Ascending aorta (tissue), 2 donors: ENCODE data around the gene CENPP. TPM values are rescaled to one million over a fixed set of nuclear protein-coding genes. Genes with fewer than 3 reads are reported as not detected.
A peak's percentile ranks its signal among the peaks of the same experiment; 100 is the strongest.

Source experiments
- DNase-seq, 2 donors: peaks; one replicate each; pipeline ENCODE4 v3.0.0-alpha.2; 2019; ENCODE audit warnings: low spot score in 2 of 2
- H3K27ac ChIP-seq, 2 donors: fragments of 200-600 bp; sonication (generic); one replicate each; pipeline ENCODE4 v1.5.1; 2016 to 2017; ENCODE audit warnings: mild to moderate bottlenecking in 1 of 2
- H3K27me3 ChIP-seq: fragments of 200-600 bp; sonication (generic); one replicate; pipeline ENCODE4 v1.5.1; 2017
- H3K36me3 ChIP-seq, 2 donors: fragments of 200-600 bp; sonication (generic); one replicate each; pipeline ENCODE4 v1.5.1; 2016
- H3K4me1 ChIP-seq, 2 donors: fragments of 200-600 bp; sonication (generic); one replicate each; pipeline ENCODE4 v1.5.1; 2016 to 2017; ENCODE audit warnings: mild to moderate bottlenecking in 1 of 2
- H3K4me3 ChIP-seq, 2 donors: fragments of 200-600 bp; sonication (generic); one replicate each; pipeline ENCODE4 v1.5.1; 2016 to 2017; ENCODE audit warnings: mild to moderate bottlenecking in 1 of 2
- H3K9me3 ChIP-seq, 2 donors: fragments of 200-600 bp; sonication (generic); one replicate each; pipeline ENCODE4 v1.5.1; 2016
- intact Hi-C: fragments of 100-400 bp; cut with DNase I; formaldehyde crosslinking; loops from one replicate; pipeline ENCODE4 v1.15.1; 2023
- total RNA-seq: library from RNA; depleted of rRNA; stranded (reverse); fragments of >200 nt; gene quantifications from one replicate; pipeline ENCODE4 v1.1.0, GENCODE V29; 2016
- TF ChIP-seq, protein P1 (sequence below), 3 experiments: fragments of 200-600 bp in 2 of 3; fragments of 450-650 bp in 1 of 3; sonication (generic) in 2 of 3; IDR thresholded peaks; one replicate each; pipeline ENCODE4 v1.5.1; 2016 to 2019; ENCODE audit warnings: antibody characterized with exemption in 3 of 3, mild to moderate bottlenecking in 1 of 3, moderate library complexity in 1 of 3

The CENPP gene
- total RNA-seq, 1 donor from 2014 or later = 0.43 TPM

DNA sequence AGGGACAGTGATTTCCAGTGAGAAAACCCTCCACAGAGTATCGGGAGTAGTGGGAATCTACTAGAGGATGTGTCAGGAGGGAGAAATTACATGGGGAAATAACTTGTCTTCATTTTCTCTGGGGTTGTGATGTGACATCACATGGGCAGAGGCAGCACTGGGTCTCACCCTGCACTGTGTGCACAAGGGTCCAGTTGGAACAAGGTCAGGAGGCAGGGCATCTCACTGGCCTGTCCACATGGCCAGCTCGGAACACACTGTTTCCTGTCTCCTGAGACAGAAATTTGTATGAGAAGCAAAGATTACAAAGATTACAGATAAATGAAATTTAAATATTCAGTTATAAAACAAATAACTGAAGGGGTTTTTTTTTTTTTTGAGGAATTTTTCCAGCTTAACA, 272.6 kb downstream of the CENPP start:
- no peaks in the 10 kb centered on the region for H3K9me3 ChIP-seq
- H3K4me1 ChIP-seq = peaks cover 7 to 52% of the 10 kb centered on the region in 2 donors
- H3K4me3 ChIP-seq = no peak overlapping the region
- DNase-seq = no peak
- H3K36me3 ChIP-seq = no peaks in the 10 kb centered on the region
- intact Hi-C loops = loop anchor here (5.0 kb wide), 1 partner anchor 36 kb away; no protein-coding TSS in a partner anchor
- peak overlapping the region; percentile 83 to 85 for H3K27ac ChIP-seq
- TF ChIP-seq, protein P1, sequence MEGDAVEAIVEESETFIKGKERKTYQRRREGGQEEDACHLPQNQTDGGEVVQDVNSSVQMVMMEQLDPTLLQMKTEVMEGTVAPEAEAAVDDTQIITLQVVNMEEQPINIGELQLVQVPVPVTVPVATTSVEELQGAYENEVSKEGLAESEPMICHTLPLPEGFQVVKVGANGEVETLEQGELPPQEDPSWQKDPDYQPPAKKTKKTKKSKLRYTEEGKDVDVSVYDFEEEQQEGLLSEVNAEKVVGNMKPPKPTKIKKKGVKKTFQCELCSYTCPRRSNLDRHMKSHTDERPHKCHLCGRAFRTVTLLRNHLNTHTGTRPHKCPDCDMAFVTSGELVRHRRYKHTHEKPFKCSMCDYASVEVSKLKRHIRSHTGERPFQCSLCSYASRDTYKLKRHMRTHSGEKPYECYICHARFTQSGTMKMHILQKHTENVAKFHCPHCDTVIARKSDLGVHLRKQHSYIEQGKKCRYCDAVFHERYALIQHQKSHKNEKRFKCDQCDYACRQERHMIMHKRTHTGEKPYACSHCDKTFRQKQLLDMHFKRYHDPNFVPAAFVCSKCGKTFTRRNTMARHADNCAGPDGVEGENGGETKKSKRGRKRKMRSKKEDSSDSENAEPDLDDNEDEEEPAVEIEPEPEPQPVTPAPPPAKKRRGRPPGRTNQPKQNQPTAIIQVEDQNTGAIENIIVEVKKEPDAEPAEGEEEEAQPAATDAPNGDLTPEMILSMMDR (IDR thresholded peaks at IDR 0.05) = no peak
- H3K27me3 ChIP-seq = no peaks in the 10 kb centered on the region

DNA sequence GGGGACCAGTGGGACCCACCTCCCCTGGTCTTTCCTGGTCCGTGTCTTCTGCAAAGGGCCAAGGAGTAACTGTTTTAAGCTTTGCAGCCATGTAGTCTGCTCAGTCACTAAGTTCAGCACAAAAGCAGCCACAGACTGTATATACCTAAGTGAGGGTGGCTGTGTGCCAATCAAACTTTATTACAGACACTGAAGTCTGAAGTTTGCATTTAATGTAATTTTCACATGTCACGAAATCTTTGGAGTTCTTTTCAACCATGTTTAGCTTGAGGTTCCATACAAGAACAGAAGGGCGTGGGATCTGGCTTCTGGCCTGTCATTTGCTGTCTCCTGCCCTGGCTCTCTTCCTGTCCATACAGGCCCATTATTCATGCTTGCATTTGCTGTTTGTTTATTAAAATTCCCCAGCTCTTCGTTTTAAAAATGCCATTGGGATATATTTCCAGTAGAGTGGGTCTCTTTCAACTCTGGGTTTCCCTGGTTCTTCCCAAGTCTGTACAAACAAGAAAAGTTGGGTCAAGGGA, 274.2 kb downstream of the CENPP start:
- no peaks in the 10 kb centered on the region for H3K9me3 ChIP-seq
- peak overlapping the region; percentile 83 to 85 for H3K27ac ChIP-seq
- no peaks in the 10 kb centered on the region for H3K36me3 ChIP-seq
- intact Hi-C loops = loop anchor here (5.0 kb wide), 3 partner anchors 38 to 93 kb away; partner anchors contain the start of gene ECM2
- H3K4me1 ChIP-seq = peaks cover 7 to 44% of the 10 kb centered on the region in 2 donors
- TF ChIP-seq, protein P1 (IDR thresholded peaks at IDR 0.05) = no peak
- DNase-seq = no peak
- H3K4me3 ChIP-seq = no peak overlapping the region
- no peaks in the 10 kb centered on the region for H3K27me3 ChIP-seq

DNA sequence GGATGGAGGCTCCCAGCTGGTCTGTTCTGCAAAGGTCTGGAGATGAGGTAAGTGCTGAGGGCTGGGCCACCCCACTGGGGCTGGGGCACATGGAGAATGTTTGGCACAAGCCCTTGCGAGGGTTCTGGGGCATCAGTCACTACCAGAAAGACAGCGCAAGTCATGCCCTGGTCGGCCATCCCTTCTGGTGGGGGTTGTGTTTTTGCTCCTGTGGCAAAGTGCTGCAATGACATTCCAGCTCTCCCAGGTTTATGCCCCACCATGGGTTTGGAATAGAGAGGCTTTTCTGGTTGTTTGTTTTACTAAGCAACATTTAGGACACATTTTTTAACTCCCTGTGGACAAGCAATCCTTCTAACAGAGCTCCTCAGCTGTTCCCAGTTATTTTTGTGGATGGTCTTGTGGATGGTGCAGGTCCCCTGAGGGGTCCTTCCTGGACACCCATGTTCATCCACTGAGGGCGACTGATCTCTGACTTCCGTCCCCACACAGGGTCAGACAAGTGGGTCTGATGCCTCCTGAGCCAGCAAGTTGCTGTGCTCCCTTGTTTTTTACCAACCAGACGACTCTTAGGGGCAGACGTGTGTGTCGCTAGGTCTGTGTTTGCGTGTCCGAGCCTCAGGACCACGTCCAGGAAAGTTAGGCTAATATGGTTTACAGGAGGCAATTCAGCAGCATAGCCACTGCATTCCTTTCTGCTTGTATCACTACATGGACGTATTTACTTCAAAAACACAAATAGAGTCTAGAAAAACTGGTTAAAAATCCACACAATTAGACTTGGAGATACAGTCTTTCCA, 274.9 kb downstream of the CENPP start:
- Histone ChIP-seq H3K4me3 (peak overlapping the region in 1 of 2 donors; percentile 9), H3K27me3 (no peaks in the 10 kb centered on the region), H3K4me1 (peaks cover 7 to 44% of the 10 kb centered on the region in 2 donors), H3K36me3 (no peaks in the 10 kb centered on the region), H3K9me3 (no peaks in the 10 kb centered on the region), H3K27ac (peak overlapping the region; percentile 83 to 85)
- intact Hi-C loops = loop anchor here (5.0 kb wide), 2 partner anchors 63 to 93 kb away; partner anchors contain the start of gene ECM2
- TF ChIP-seq, protein P1 (IDR thresholded peaks at IDR 0.05) = no peak
- no peak for DNase-seq

DNA sequence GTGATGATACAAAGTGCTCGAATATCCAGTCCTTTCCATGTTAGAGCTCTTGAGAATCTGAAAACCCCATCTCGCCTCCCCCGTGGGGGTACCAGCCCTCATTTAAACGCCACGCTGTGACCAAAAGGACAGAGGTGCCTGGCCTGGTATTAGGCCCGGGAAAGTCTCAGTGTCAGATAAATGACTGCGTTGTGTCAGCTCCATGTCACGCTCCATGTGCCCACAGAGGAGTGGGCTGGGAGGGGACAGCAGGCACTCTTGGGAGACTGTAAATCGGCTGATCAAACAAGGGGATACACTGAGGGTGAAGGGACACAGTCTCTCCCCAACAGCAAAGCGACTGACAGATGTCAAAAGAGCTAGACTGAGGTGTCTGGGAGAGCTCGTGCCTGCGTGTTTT, 275.7 kb downstream of the CENPP start:
- H3K27ac ChIP-seq = peak overlapping the region; percentile 83 to 85
- no peaks in the 10 kb centered on the region for H3K9me3 ChIP-seq
- no peaks in the 10 kb centered on the region for H3K36me3 ChIP-seq
- TF ChIP-seq, protein P1 (IDR thresholded peaks at IDR 0.05) = no peak
- H3K27me3 ChIP-seq = no peaks in the 10 kb centered on the region
- no peak for DNase-seq
- peaks cover 7 to 44% of the 10 kb centered on the region in 2 donors for H3K4me1 ChIP-seq
- intact Hi-C loops = loop anchor here (5.0 kb wide), 2 partner anchors 64 to 94 kb away; partner anchors contain the start of gene ECM2
- H3K4me3 ChIP-seq = no peak overlapping the region

DNA sequence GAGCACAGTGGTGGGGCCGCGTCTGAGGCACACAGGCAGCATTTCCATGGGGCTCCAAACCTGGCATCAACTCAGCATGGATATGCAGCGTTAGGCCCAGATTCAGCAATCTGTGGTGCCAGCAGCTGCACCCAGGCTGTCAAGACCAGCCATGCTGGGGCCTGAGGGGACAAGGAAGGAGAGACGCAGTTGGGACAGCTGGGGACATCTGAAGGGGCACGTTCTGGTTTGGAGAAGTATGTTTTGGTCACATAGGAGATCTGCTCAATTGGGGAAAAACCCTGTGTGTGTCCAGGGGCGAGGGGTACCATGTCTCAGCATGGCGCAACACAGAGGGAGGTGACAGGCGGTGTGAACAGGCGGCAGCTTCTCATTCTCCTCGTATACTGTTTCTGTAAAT, 276.7 kb downstream of the CENPP start:
- intact Hi-C loops = loop anchor here (5.0 kb wide), 2 partner anchors 65 to 95 kb away; partner anchors contain the start of gene ECM2
- no peaks in the 10 kb centered on the region for H3K27me3 ChIP-seq
- no peaks in the 10 kb centered on the region for H3K36me3 ChIP-seq
- peaks cover 7 to 39% of the 10 kb centered on the region in 2 donors for H3K4me1 ChIP-seq
- TF ChIP-seq, protein P1 (IDR thresholded peaks at IDR 0.05) = no peak
- H3K4me3 ChIP-seq = no peak overlapping the region
- no peaks in the 10 kb centered on the region for H3K9me3 ChIP-seq
- peak overlapping the region in 1 of 2 donors; percentile 83 for H3K27ac ChIP-seq
- DNase-seq = no peak
